A549 (cell line): Measurements from ENCODE around the gene GPR75. TPM values are rescaled to one million over a fixed set of nuclear protein-coding genes. Genes with fewer than 3 reads are reported as not detected.
"Not testable (repeated sequence)": the region's sequence is repeated elsewhere in the genome, so short reads cannot be mapped to it uniquely, and the experiment has no call there.

Experiments
- ATAC-seq, 2 experiments: fragments of 200-7000 bp in 1 of 2; fragments of >200 bp in 1 of 2; cut with Nextera tagmentation in 1 of 2; cut with Tn5 transposase in 1 of 2; 3 replicates each; pipeline versions ENCODE4 v1.8.0 to v1.9.1; 2018 to 2020; ENCODE audit warnings: mild to moderate bottlenecking in 1 of 2, moderate library complexity in 1 of 2
- CTCF ChIA-PET: fragments of 300-600 bp; sonication (Branson Sonifier 250); formaldehyde crosslinking; extraction: SDS; loops from one replicate; lab custom pipeline; 2021; ENCODE audit warnings: antibody characterized with exemption, inconsistent platforms; lab: Yijun Ruan, JAX
- POLR2A ChIA-PET: fragments of 350-600 bp; formaldehyde crosslinking; extraction: SDS; loops from one replicate; lab custom pipeline; 2021; ENCODE audit warnings: antibody characterized with exemption, inconsistent platforms; lab: Yijun Ruan, JAX
- DNase-seq, 2 experiments: peaks; one replicate each; pipeline versions ENCODE4 v3.0.0 to v3.0.0-alpha.2; 2011 to 2016; ENCODE audit warnings: low read depth in 1 of 2, low spot score in 1 of 2
- FAIRE-seq: peaks from 2 replicates; lab custom pipeline; 2011; peaks lifted over from hg19 to GRCh38; lab: Jason Lieb, UNC
- H3K27ac ChIP-seq, 2 experiments: fragments of >200 bp; sonication (Bioruptor Twin); formaldehyde crosslinking; 3 replicates each; pipeline ENCODE4 v1.5.1; 2016 to 2017
- H3K4me1 ChIP-seq: fragments of >200 bp; sonication (Bioruptor Twin); formaldehyde crosslinking; 3 replicates; pipeline ENCODE4 v1.6.1; 2016
- H3K4me2 ChIP-seq: fragments of >200 bp; sonication (Bioruptor Twin); formaldehyde crosslinking; 3 replicates; pipeline ENCODE4 v1.6.1; 2016
- H3K4me3 ChIP-seq: fragments of >200 bp; sonication (Bioruptor Twin); formaldehyde crosslinking; 3 replicates; pipeline ENCODE4 v1.5.1; 2016
- H3K9me3 ChIP-seq: fragments of >200 bp; sonication (Bioruptor Twin); formaldehyde crosslinking; 3 replicates; pipeline ENCODE4 v1.6.1; 2016
- CTCF ChIP-seq: fragments of >200 bp; sonication (Bioruptor Twin); formaldehyde crosslinking; IDR thresholded peaks from 3 replicates; pipeline ENCODE4 v1.5.1; 2016
- E2F6 ChIP-seq: IDR thresholded peaks from 2 replicates; pipeline ENCODE4 v1.6.1; 2012; ENCODE audit warnings: low read depth, borderline replicate concordance
- EHF ChIP-seq: fragments of 250-450 bp; sonication (Bioruptor Pico); IDR thresholded peaks from 2 replicates; pipeline ENCODE4 v1.5.0; 2020; ENCODE audit warnings: mild to moderate bottlenecking
- EHMT2 ChIP-seq: fragments of 200-600 bp; sonication (generic); IDR thresholded peaks from 2 replicates; pipeline ENCODE4 v1.6.1; 2016; ENCODE audit warnings: antibody characterized with exemption, low read depth, mild to moderate bottlenecking, moderate library complexity
- HOXA7 ChIP-seq: fragments of 250-450 bp; sonication (Bioruptor Pico); IDR thresholded peaks from 2 replicates; pipeline ENCODE4 v1.5.0; 2020; ENCODE audit warnings: mild to moderate bottlenecking, moderate library complexity
- JUNB ChIP-seq: fragments of >200 bp; sonication (Bioruptor Twin); formaldehyde crosslinking; IDR thresholded peaks from 2 replicates; pipeline ENCODE4 v1.6.1; 2016
- MYC ChIP-seq: IDR thresholded peaks from 2 replicates; pipeline ENCODE4 v1.6.1; 2012; ENCODE audit warnings: mild to moderate bottlenecking, inconsistent platforms, low read length, improper control_type of control experiment, borderline replicate concordance
- PHF8 ChIP-seq: fragments of 200-600 bp; sonication (generic); IDR thresholded peaks from 2 replicates; pipeline ENCODE4 v1.6.1; 2016; ENCODE audit warnings: low read depth, mild to moderate bottlenecking, antibody characterized with exemption, moderate library complexity, borderline replicate concordance
- RAD21 ChIP-seq, 2 experiments: fragments of >200 bp in 1 of 2; sonication (Bioruptor Twin) in 1 of 2; formaldehyde crosslinking in 1 of 2; IDR thresholded peaks in 1 of 2; conservative IDR thresholded peaks in 1 of 2; 2 replicates in 1 of 2; 3 replicates in 1 of 2; pipeline ENCODE4 v1.6.1; 2012 to 2018; ENCODE audit warnings: inconsistent platforms in 1 of 2
- RARB ChIP-seq: fragments of 250-450 bp; sonication (Bioruptor Pico); IDR thresholded peaks from 2 replicates; pipeline ENCODE4 v1.8.0; 2021; ENCODE audit warnings: mild to moderate bottlenecking, moderate library complexity
- RCOR1 ChIP-seq: fragments of 150-350 bp; IDR thresholded peaks from 2 replicates; pipeline ENCODE4 v1.6.1; 2014; ENCODE audit warnings: antibody characterized with exemption, low read length, low read depth
- WGBS: methylation state at CpG from one replicate; pipeline ENCODE4 v1.1.6; 2017; ENCODE audit errors: missing lambda C conversion rate; 5-methylcytosine and 5-hydroxymethylcytosine counted together
- polyA plus RNA-seq, 4 experiments: library from polyadenylated mRNA; depleted of rRNA in 3 of 4; stranded (reverse); fragments of >200 nt; fragmentation: RNase III in 1 of 4; extraction: RNeasy Plus Mini Kit Qiagen cat#74134 plus additional on column Dnase treatment in 1 of 4; gene quantifications; 2 replicates in 3 of 4; 3 replicates in 1 of 4; pipeline ENCODE4 v1.2.3, GENCODE V29; 2011 to 2017

Gene GPR75
- polyA plus RNA-seq, 2 of the 4 experiments (the other 2 are of a cell fraction): 1.4 to 3.0 TPM

DNA sequence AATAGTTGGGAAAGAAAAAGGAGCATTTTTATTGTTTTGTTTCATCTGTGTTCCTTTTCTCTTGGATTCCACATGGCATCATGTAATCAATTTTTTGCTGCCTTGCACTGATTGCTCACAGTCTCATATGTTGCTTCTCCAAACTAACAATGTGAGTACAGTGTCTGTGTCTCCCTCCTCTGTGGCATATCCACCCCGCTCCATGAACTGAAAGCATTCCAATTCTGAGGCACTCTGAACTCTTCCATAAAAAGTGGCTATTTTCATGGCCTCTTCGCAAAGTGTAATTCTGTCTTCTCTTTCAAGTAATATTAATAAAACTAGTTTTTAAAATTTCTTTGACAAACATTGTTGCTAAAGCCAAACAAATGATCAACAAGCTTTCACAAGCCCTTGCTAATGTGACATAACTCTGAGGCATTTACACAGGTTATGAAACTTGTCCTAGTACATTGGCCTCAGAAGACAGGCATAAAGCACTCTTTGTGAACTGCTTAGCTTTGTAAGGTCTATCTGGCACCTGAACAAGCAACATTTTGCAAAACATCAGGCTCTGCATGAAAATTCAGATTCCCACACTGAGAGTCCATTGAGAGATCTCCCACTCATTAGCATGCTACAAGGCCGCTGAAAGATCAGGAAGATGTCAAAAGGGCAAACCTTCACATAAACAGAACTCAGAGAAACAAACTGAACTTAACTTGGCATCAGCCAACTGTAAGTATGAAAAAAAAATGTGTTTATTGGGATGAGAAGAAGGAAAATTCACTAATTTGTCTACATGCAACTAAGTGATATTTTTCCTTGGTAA is 33.0 kb downstream of the GPR75 start:
- Histone ChIP-seq H3K4me3 (no peak overlapping the region), H3K27ac (no peak overlapping the region), H3K4me2 (no peak overlapping the region), H3K9me3 (no peaks in the 10 kb centered on the region), H3K4me1 (no peaks in the 10 kb centered on the region)
- ATAC-seq (no peak), FAIRE-seq (no peak), DNase-seq (no peak)
- WGBS: 52% methylated on average over 3 of the region's 3 CpGs
- ChIA-PET CTCF (no interaction called here), POLR2A (no interaction called here)
- TF ChIP-seq RARB (CRISPR knock-in tag) (no peak), RCOR1 (no peak), MYC (no peak), PHF8 (no peak), EHF (CRISPR knock-in tag) (no peak), HOXA7 (CRISPR knock-in tag) (no peak), EHMT2 (no peak)

DNA sequence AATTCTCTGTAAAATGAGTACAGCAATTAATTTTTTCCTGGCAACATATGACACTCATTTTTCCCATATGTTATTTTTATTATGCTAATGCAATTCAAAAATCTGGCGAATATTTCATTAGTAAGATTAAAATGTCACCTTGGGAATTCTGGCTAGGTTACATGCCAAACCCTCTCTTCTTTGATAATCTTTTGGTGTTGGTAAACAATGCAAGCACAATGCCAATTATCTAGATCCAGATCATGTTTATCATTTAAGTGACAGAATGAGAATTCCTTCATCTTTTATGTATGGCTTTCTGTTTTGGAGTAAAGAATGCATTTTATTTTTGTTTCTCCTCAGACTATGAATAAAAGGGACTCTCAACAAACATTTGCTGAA is 33.7 kb downstream of the GPR75 start:
- DNase-seq (no peak), FAIRE-seq (no peak)
- H3K4me1 ChIP-seq: no peaks in the 10 kb centered on the region
- POLR2A ChIA-PET: no interaction called here
- no peak for TF ChIP-seq E2F6
- TF ChIP-seq JUNB: no peak
- TF ChIP-seq, all 56 proteins: peak for 0
- Histone ChIP-seq H3K4me2 (no peak overlapping the region), H3K4me3 (no peak overlapping the region), H3K9me3 (no peaks in the 10 kb centered on the region), H3K27ac (no peak overlapping the region)
- WGBS: 82% methylated on average over 1 of the region's 1 CpG
- no peak for ATAC-seq
- CTCF ChIA-PET: no interaction called here

GRCh38 chr2:53823639-53824038 is 36.1 kb downstream of the GPR75 start:
- ATAC-seq: peak in 1 of 2 experiments; percentile 60; a peak in 3 of 6 replicates
- CTCF ChIA-PET: not testable (repeated sequence)

DNA sequence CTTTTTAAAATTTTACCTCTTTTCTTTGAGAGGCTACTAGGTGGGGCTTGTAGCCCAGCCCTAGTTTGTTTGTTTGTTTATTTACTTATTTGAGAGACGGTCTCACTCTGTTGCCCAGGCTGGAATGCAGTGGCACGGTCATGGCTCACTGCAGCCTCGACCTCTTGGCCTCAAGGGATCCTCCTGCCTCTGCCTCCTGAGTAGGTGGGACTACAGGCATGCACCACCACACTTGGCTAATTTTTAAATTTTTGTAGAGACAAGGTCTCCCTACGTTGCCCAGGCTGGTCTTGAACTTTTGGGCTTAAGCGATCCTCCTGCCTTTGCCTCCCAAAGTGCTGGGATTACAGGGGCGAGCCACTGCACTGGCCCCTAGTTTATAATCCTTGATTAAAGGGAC is 38.0 kb downstream of the GPR75 start:
- ATAC-seq (no peak), FAIRE-seq (no peak), DNase-seq (no peak)
- WGBS: 84% methylated on average over 6 of the region's 6 CpGs
- TF ChIP-seq RARB (CRISPR knock-in tag): no peak
- no peak for TF ChIP-seq CTCF
- Histone ChIP-seq H3K4me2 (no peak overlapping the region), H3K27ac (no peak overlapping the region), H3K4me3 (no peak overlapping the region), H3K9me3 (no peaks in the 10 kb centered on the region), H3K4me1 (no peaks in the 10 kb centered on the region)
- ChIA-PET CTCF (no interaction called here), POLR2A (no interaction called here)

More at GRCh38 chr2:53823639-53824038, 36.1 kb downstream of the GPR75 start:
- H3K4me1 ChIP-seq, H3K27ac ChIP-seq, H3K4me2 ChIP-seq, POLR2A ChIA-PET, H3K4me3 ChIP-seq, FAIRE-seq, H3K9me3 ChIP-seq: not testable (repeated sequence)
- TF ChIP-seq CTCF (peak; percentile 24; the same call in 2 of the 3 replicates), RAD21 (conservative IDR thresholded peaks at IDR 0.05 in 1 of 2, IDR thresholded peaks at IDR 0.05 in 1 of 2) (peak; percentile 10 to 43; a peak in 2 of 5 replicates)
- DNase-seq: peak in 1 of 2 experiments; percentile 28
- 89% methylated on average over 9 of the region's 9 CpGs for WGBS
